Measurements from ENCODE around the gene TMIGD1.
A peak's percentile ranks its signal among the peaks of the same experiment; 100 is the strongest.

Gene TMIGD1, protein sequence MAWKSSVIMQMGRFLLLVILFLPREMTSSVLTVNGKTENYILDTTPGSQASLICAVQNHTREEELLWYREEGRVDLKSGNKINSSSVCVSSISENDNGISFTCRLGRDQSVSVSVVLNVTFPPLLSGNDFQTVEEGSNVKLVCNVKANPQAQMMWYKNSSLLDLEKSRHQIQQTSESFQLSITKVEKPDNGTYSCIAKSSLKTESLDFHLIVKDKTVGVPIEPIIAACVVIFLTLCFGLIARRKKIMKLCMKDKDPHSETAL

DNA sequence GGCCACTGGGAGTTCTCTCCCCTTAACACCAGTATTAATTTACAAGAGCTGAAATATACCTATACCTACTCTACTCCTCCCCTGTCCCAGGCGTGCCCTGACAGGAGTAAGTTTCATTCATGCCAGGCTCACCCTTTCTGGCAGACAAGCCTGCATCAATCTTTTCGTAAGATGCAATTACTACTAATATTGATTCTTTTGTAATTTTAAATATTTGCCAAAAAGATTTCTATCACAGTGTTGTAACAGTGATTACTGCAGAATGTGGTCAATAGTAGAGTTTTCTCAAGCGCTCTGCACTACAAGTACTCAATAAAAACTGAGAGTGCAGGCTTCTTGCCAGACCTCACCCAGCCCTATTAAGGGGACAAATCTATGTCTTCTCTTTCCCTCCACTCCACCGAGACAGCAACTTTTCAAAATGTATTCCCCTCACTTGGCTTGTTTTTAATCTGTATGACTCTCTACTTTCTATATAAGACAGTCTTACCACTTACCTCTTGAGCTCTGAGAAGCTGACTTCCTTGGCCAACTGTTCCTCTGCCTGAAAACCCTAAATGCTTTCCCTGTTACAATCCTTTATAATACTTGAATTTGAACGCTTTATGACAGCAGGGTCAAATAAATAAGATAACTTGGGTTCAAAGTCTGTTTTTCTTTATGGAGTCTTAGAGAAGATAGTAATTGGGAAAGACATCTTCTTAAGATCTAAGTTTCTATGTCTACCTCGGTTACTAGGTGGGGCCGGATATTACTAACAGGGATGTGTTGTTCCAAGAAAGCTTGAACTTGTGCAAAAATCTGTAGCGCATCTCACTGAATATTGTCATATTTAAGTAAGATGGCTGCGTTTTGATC is at the start of gene TMIGD1:
Gene TMIGD1 (minus strand): TSS at position 555 of the 858 bp plus-strand sequence. CDS start 1,924 bp downstream, outside the sequence.
- no peak for DNase-seq

DNA sequence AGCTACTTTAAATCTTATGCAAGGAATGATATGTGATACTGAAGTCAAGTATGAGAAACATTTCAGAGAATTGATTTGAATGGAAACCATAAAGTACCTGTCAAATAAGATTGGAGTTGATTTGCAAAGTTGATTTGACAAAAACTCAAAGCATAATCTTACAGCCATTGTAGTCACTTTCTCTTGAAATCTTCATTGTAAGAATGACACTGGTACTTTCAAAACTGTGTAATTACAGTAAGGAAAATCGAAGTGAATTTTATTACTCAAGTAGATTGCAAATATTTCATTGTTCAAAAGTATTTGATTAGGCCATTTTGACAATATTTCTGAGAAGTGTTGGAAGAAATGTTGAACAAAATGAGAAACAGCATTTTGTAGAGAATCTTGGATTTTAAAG is 48.5 kb upstream of the TMIGD1 start:
- DNase-seq = no peak

DNA sequence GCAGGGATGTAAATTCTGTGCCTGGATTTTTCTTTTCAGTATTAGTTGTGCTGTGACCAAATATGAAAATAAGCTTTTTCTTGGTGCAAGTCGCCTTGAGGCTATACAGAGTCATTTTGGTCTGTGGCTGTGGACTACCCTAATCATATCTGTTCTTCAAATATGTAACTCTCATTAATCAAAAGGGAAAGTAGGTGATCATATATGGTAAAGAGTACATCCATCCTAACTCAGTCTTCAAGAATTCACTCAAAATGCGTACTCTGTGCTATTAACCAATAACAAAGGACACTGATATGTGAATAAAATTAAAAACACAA is 47.4 kb upstream of the TMIGD1 start:
- DNase-seq = no peak

DNA sequence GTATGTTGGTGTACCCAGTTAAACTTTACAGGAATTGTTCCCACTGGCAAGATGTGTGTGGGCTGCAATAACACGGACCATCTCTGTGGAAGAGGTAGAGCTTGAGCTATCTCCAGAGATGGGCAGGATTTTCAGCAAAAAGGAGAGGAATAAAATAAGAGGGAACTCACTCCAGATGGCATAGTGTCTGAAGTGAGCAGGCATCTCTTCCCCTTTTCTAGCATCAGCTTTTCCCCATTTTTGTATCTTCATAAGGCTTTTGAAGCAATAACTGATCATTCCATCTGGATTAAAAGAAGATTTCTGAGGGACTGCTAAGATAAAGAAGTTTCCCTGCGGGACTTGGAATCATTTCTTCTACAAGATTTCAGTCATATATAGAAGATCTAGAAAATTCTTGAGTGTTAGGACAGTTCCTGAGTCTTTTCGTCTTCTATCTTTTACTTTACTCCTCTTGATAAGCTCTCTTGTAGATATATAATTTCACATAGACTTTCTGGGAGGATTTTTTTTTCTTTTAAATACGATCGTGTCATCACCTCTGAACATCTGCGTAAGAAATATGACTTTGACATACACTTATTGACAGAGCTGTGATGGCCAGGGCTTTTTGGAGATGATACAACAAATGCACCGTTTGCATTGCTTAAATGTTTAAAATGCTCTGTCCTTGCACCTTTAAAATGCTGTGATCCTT is 46.9 kb upstream of the TMIGD1 start:
- DNase-seq = no peak

DNA sequence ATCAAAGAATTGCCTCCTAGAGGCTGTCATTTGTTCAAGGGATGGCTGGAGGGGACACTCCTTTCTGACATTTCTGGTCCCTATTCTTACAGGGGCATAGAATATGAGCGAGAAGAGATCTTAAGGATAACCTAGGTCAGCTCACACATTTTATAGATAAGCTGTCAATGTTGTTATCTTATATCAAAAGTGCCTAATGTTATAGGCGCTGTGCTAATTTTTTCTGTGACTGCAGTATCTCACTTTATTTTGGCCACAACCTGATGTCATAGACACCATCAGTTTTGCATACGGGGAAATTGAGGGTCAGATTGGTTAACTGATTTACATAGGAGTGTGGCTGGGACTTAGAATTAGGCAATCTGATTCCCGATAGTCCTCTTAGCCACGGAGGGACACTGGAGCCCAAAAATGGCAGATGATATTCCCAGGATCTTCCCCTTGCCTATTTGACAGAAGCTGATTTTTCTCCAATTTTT is 46.1 kb upstream of the TMIGD1 start:
- DNase-seq = peak; percentile 23

DNA sequence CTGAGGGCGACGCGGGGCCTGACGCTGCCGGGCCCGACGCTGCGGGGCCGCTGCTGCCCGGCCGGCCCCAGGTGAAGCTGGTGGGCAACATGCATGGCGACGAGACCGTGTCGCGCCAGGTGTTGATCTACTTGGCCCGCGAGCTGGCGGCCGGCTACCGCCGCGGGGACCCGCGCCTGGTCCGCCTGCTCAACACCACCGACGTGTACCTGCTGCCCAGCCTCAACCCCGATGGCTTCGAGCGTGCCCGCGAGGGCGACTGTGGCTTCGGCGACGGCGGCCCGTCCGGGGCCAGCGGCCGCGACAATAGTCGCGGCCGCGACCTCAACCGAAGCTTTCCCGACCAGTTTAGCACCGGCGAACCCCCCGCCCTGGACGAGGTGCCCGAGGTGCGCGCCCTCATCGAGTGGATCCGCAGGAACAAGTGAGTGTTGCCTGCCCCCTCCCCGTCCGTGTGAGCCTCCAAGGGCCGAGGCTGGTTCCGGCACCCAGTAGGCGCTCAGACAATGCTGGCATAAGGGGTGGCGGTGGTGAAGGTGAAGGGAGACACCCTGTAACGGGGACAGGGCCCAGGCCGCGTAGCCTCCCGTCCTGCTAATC is 45.5 kb upstream of the TMIGD1 start:
- no peak for DNase-seq

DNA sequence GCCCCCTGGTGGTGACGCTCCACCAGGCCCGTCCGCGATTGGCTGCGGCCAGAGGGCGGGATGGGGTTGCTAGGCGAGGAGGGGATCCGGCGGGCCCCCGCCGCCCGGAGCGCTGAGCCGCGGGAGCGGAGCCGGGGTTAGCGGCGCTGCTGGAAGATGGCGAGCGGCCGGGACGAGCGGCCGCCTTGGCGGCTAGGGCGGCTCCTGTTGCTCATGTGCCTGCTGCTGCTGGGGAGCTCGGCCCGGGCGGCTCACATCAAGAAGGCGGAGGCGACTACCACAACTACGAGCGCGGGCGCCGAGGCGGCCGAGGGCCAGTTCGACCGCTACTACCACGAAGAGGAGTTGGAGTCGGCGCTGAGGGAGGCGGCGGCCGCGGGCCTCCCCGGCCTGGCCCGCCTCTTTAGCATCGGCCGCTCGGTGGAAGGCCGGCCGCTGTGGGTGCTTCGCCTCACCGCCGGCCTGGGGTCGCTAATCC is 45.0 kb upstream of the TMIGD1 start, which contains the start of gene CPD:
Gene CPD (plus strand): TSS at position 103 of the 478 bp plus-strand sequence. CDS start 54 bp downstream, at position 157.
- DNase-seq = peak; percentile 89

DNA sequence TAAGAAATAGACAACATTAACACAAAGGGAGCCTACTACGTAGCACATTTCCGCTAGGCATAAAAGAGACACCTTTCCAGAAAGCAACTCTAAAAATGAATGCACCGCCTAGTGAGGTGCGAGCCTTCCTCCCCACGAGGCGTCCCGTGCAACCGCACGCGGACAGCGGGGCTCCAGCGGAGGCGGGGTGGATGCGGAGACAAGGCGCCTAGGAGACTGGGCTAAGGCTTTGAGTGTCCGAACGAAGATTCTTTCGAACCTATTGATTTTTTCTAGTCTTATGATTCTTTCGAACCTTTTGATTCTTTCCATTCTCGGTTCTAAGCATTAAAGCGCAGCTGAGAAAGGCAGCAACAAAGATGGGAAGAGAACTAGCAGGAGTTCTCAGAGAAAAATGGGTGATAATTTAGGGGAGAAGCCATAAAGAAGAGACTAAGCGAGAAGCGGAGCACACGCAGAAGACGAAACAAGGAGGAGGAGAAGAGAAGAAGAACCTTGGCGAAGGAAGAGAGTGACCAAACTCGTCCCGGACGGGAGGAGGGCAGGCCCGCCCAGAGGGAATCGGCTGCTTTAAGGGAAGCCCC is 44.5 kb upstream of the TMIGD1 start:
- no peak for DNase-seq

DNA sequence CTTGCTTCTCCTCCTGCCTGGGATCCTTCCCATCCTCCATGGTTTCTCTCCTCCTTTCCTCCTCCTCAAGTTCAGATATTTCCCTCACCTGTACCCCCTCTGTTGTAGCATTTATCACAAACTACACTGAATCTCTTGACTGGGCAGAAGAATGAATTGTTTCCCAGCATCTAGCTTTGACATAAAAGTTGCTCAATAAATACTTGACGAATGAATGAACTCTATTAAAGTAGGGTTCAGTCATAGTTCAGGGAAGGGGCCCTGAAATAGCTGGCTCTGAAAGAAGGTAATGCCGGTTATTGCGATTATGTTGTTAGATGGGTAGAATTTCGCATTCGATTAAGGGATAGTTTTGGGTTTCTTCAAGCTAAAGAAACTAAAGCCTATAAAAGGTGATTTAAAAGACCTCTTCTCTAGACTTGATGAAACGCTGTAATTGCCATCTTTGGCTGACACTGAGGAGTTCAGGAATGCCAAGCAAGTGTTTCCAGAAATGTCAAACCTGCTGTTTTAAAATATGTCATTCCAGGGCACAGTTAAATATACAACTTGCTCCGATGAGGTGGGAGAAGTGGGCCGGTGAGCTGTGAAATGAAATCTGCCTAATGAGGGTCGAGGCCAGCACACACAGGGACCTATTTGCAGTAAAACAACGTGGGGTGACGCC is 43.9 kb upstream of the TMIGD1 start:
- DNase-seq = no peak

DNA sequence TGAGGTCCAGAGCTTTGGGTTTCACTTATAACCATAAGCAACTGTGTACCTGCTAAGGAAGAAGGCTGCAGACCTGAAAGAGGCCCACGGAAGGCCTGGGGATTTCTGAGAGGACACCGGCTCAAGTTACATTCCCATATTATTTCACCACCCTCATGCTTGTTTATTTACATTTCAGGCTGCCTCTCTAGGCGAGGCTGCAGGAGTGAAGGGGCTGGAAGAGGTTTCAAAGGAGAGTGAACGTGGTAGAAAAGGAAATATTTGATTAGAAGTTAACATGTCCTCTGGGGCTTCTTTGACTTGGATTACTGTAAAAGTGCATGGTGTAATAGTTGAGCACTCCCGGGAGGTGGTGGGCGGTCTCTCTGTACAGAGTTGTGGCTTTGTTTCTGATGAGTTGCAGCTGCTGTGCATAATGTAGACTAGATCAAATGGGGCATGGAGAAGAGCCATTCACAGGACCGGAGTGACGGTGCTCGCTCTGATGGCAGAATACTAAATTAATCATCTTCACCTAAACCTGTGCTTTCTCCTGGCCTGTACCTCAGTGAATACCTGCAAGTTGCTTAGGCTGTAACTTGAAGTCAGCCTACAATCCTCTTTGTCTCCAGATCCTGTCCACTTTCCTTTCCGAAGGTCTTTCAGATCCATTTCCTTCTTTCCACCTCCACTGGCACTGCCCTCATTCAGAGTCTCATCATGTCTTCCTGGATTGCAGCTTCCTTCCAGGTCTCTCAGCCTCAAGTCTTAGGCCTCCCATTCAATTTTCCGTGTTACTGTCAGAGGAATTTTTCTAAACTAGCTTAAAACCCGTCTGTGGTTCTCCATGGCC is 43.0 kb upstream of the TMIGD1 start:
- peak; percentile 100 for DNase-seq

DNA sequence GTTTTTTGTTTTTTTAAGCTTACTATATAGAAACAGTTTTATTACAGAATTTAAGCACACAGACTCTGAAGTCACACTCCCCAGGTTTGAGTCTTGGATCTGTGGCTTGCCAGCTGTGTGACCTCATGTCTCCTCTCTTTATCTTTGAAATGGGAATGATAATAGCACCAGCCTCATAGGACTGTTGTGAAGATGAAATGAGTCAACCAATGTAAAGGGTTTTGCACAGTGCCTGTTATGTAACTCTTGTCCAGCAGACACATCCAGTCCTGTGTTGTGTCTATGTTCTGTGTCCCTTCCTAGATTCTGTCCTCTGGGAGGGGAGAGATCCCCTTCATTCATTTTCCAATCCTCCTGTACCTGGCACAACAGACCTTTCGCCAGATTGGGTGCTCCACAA is 41.8 kb upstream of the TMIGD1 start:
- DNase-seq = peak; percentile 20

DNA sequence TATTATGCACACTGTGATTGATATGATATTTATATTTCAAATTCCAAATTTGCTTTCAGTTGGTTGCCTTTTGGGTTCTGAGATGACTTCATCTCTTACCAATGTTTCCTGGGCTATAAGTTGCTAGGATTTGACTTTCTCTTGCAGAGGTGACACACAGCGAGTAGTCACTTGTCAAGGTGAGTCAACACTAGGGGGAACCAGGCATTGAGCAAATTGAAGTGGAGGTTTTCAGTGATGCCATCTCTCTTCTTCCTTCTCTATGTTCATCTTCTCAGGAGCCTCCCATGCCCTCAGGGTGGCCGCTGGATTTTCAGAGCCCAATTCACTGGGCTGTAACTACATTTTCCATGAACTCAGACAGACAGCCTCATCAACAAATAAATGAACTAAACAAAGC is 38.9 kb upstream of the TMIGD1 start:
- DNase-seq = peak; percentile 15

DNA sequence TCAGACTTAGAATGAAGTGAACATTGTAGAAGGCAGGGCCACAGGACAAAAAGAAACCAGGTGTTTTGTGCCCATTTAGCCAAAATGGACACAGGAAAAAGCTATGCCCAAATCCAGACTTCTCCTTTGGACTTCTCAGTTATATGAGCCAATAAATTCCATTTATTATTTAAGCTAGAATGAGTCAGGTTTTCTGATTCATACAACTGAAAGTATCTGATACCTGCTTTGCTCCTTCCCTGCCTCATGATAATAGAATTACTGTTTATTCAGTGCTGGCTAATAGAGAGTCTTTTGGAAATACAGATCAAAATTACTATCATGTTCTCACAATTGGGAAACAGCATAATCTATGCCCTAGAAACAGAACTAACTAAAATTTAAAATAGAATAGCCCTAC is 36.1 kb upstream of the TMIGD1 start:
- DNase-seq = no peak

DNA sequence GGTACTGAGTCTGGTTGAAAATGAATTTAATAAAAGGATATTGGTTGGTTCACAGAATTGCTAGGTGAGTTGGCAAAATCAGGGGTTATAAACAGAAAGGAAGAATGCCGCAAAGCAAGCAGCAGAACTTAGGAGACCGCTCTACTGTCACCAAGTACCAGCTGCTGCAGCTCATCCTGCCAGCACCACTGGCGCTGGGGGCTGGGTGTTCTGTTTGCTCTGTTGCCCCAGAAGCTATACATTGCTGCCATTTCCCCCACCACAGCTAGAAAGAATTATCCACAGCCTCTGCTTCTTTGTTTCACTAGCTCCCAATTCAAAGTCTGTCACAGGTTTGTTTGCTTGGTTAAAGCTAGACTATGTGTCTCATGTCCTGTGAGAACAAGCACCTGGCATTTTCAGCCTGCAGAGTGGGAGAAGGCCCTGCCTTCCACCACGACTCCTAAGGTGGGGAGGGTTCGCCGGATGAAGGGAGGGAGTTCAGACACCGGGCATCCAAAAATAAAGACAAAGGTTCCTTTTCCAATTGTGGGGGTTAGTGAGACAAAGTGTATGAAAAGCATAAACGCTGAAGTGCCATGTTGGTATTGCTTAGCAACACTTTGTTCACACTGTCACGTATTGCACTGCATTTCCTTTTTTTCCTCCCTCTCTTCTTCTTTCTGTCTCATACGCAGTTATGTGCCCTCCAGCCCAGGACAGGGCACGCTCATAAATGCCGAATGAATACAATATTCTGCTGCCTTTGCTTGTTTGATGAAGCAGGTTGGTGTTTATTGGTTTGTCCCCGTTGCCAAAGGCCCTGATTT is 35.3 kb upstream of the TMIGD1 start:
- peak; percentile 67 for DNase-seq

DNA sequence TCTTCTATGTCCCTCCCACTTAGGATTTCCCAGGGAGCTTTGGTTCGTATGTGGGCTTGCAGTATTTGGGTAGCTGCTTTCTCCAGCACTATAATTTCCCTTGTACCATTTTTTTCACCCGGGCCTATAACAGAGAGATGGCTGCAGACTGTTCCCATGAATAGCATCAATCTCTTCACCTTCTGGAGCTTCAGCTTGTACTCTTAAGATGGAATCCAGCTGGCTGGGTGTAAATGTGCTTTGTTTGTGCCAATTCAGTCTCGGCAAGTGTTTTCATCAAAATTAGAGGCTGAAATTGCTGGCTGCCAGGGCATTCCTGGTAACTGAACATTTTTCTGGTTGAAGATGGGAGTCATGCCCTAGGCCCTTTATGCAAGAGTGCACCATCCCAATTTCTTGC is 32.7 kb upstream of the TMIGD1 start:
- no peak for DNase-seq

DNA sequence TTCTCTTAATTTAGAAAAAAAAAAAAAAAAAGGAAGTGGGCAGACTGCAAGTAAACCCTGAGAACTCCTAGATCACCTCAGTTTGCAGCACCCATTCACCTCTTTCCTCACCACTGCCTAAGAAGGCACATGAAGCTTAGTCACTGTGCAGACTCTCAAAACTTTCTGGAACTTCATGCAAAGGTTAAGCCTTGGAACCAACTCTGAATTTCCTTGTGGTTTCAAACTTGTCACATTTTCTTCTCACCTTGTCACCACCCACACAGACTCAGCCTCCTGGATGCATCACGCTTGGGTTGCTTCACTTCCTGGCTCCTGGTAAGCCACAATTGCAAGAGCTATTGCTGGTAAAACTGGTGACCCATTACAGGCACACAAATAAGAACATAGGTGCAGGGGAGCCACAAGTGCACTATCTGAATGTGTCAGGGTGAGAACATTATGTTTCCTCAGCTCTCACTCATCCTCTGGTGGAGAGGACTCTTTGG is 29.9 kb upstream of the TMIGD1 start:
- no peak for DNase-seq

DNA sequence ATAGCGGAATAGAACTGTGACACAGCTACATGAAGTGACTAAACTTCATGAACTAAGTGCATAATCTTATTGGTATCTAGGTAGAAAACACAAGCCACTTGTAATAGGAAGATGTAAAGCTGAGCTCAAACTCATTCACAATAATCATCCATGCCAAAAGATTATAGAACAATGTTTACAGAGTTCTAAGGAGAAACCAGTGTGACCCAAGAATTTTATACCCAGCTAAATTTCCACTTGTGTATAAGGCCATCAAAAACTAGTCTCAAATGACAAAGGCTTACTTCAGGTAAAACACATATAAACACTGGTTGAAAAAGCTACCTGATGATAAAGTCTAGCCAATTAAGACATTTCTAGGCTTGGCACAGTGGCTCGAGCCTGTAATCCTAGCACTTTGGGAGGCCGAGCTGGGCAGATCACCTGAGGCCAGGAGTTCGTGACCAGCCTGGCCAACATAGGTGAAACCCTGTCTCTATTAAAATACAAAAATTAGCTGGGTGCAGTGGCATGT is 28.0 kb upstream of the TMIGD1 start:
- DNase-seq = no peak

DNA sequence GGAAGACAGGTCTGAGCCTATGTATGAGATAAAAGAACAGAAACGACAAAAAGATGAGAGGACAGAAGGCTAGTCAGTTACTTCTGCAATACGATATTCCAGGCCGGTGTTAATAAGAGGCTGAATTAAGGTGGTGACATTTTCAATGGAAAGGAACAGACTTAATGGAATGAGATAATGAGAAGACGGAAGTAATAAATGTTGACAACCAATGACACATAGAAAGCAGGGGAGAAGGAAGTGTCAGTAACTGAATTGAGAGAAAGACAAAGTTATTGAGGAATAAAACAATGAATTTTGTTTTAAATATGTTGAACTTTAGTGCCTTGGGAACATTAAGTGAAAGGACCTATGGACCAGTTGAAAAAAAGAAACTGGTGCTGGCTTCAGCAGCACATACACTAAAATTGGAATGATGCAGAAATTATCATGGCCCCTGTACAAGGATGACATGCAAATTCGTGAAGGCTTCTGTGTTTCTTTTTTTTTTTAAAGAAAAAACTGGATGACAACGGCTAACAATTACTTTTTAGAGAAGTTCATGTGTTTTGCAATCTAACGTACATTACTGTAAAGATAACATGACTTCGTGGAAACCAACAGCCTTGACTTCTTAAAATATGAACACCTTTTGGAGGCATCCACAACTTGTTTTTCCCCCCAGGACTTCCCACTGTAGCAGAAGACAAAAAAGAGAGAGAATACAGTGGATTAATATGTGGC is 26.4 kb upstream of the TMIGD1 start:
- no peak for DNase-seq

All from NCI-H510A treated with DMSO at 0.1 percent for 48 hours (cell line).